ENCODE results near the gene GPI.

- TF ChIP-seq POLR2A (IDR thresholded peaks at IDR 0.05): no peak
- TF ChIP-seq, protein P1, sequence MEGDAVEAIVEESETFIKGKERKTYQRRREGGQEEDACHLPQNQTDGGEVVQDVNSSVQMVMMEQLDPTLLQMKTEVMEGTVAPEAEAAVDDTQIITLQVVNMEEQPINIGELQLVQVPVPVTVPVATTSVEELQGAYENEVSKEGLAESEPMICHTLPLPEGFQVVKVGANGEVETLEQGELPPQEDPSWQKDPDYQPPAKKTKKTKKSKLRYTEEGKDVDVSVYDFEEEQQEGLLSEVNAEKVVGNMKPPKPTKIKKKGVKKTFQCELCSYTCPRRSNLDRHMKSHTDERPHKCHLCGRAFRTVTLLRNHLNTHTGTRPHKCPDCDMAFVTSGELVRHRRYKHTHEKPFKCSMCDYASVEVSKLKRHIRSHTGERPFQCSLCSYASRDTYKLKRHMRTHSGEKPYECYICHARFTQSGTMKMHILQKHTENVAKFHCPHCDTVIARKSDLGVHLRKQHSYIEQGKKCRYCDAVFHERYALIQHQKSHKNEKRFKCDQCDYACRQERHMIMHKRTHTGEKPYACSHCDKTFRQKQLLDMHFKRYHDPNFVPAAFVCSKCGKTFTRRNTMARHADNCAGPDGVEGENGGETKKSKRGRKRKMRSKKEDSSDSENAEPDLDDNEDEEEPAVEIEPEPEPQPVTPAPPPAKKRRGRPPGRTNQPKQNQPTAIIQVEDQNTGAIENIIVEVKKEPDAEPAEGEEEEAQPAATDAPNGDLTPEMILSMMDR (IDR thresholded peaks at IDR 0.05): no peak
Observed at GRCh38 chr19:34370983-34371382, 6.0 kb downstream of the GPI start.
